Stimulated activated CD8-positive, alpha-beta memory T cell treated with anti-CD3 and anti-CD28 coated beads, Interleukin-7, amount 100 ng/mL, for 4 hours (primary cell): ENCODE data around the gene UPK1A.

Source experiments
- DNase-seq, 2 donors: peaks; one replicate each; pipeline ENCODE4 v3.0.0-alpha.2; 2020; ENCODE audit warnings: low read depth in 2 of 2

Gene UPK1A

GRCh38 chr19:35666251-35666913 lies at the start of gene UPK1A:
UPK1A (plus strand) TSS chr19:35666517; CDS start chr19:35666813, 296 bp downstream.
- no peak for DNase-seq

DNA sequence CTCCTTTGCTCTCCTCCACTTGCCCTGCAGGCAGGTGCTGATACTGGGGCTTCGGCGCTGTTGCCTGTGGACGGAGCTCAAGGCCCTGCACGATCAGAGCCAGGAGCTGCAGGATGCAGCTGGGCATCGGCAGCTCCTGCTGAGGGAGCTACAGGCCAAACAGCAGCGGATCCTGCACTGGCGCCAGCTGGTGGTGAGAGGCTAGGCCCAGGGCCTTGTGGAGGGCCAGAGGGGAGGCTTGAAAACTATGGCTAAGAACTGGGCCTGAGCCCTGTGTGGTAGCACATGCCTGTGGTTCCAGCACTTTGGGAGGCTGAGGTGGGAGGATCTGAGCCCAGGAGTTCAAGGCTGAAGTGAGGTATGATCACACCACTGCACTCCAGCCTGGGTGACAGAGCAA lies 47.5 kb upstream of the UPK1A start:
- DNase-seq = no peak

DNA sequence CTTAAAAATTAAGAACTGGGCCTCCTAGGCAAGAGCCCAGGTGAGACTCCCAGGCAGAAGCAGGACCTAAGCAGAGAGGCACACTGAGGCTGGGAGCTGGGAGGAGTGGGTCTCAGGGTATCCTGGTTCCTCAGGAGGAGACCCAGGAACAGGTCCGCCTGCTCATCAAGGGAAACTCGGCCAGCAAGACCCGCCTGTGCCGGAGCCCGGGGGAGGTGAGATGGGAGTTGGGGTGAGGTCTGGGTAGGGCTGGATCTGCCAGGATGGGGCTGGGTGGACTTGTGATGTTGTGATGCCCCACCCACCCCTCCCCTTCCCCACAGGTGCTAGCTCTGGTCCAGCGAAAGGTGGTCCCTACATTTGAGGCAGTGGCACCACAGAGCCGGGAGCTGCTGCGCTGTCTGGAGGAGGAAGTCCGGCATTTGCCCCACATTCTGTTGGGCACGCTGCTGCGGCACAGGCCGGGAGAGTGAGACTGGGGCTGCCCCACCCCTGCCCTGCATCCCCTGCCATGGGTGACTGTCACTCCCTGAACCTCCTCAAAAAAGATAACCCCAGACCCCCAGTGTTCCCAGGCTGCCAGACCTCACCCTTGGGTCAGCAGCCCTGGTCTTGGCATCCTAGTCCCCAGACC lies 46.9 kb upstream of the UPK1A start:
- DNase-seq = no peak

GRCh38 chr19:35620001-35620400 lies 46.3 kb upstream of the UPK1A start:
- no peak for DNase-seq

GRCh38 chr19:35621708-35622107 lies 44.6 kb upstream of the UPK1A start:
- no peak for DNase-seq

DNA sequence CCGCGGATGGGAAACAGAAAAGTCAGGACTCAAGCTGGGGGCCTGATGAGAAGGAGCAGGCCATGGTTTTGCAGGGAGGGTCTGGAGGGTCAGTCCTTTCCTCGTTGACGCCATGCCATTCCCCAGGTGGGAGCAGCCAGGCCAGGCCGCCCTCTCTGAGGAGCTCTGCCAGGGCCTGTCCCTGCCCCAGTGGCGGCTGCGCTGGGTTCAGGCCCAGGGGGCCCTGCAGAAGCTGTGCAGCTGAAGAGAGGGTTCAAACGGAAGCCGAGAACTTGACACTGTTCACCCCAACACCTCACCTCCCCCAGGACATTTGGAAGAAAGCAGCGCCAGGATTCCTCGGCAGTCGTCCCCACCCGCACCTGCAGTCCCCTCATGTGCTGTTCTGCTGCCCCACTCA lies 43.6 kb upstream of the UPK1A start:
- no peak for DNase-seq

GRCh38 chr19:35623327-35624010 lies 42.8 kb upstream of the UPK1A start:
- no peak for DNase-seq

GRCh38 chr19:35628264-35628564 lies 38.1 kb upstream of the UPK1A start:
- DNase-seq = no peak

DNA sequence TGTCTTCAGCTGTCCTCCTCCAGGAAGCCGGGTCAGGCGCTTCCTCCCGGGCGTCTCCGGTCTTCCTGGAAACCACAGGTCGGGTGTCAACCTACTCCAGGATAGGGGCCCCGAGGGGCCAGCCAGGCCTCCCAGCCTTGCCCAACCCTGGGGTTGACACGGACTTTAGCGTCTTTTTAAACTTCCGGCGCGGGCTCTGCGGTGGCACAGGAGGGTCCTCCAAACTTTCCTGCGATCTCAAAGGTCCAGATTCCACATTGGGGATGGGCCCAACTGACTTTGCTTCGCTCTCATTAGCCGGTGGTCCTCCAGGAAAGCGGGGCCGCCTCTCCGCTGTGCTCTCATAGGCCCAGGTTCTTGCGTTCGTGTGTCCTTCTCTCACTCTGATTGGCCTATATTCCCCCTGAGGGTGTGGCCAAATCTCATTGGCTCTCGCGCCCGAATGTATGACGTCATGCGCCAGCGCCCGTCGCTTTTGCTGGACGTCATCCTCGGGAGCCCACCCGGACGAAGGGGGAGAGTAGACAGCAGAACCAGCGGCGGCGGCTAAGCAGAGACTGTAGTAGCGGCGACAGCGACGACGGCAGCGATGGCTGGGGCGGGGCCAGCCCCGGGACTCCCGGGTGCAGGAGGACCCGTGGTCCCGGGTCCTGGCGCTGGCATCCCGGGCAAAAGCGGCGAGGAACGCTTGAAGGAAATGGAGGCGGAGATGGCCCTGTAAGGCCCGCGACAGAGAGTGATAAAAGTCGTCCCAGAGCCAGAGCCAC lies 37.6 kb upstream of the UPK1A start, which contains the start of gene RBM42:
Gene RBM42, plus strand, starts transcription at position 472 of the 767 bp plus-strand sequence. Its CDS starts 118 bp downstream, at position 590.
- DNase-seq = peak; percentile 92 to 96

DNA sequence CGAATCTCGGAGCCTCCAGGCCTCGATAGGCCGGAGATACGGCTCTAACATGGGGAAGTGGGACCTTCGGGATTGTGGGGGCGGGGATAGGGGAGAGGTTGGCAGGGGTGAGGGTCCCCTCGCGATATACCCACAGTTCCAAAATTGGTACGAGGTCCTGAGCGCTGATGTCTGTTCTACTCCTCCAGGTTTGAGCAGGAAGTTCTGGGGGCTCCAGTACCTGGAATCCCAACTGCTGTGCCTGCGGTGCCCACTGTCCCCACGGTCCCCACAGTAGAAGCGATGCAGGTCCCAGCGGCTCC lies 37.0 kb upstream of the UPK1A start:
- DNase-seq = no peak

- DNase-seq = no peak
Measured at GRCh38 chr19:35633727-35634440, 32.4 kb upstream of the UPK1A start.

- DNase-seq = no peak
Measured at GRCh38 chr19:35636651-35637050, 29.7 kb upstream of the UPK1A start.

DNA sequence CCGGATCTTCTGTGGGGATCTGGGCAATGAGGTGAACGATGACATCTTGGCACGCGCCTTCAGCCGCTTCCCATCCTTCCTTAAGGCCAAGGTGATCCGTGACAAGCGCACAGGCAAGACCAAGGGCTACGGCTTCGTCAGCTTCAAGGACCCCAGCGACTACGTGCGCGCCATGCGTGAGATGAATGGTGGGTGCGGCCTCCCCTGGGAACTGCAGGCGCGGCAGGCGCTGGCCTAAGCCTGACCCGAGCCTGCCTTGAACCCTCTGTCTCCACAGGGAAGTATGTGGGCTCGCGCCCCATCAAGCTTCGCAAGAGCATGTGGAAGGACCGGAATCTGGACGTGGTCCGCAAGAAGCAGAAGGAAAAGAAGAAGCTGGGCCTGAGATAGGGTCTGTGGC lies 29.2 kb upstream of the UPK1A start:
- no peak for DNase-seq

DNA sequence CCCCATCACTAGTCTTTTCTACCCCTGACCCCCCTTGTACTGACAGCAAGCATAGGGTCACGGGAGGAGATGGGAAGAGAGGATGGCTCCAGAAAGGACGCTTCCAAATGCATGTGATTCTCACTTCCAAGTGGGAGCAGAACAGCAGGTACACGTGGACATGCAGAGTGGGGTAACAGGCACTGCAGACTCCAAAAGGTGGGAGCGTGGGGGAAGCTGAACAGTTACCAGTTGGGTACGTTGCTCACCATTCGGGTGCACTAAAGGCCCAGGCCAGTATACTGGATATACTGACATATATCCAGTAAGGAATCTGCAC lies 27.0 kb upstream of the UPK1A start:
- no peak for DNase-seq

- DNase-seq = no peak
Measured at GRCh38 chr19:35639863-35640262, 26.5 kb upstream of the UPK1A start.

- DNase-seq = peak; percentile 29 to 60
Measured at GRCh38 chr19:35641515-35642151, 24.7 kb upstream of the UPK1A start, which contains the start of gene ETV2. ETV2 (plus strand) TSS chr19:35641745; CDS start chr19:35642461, 716 bp downstream.

- no peak for DNase-seq
Measured at GRCh38 chr19:35642312-35642711, 24.0 kb upstream of the UPK1A start.

GRCh38 chr19:35642798-35643254 lies 23.5 kb upstream of the UPK1A start:
- no peak for DNase-seq

DNA sequence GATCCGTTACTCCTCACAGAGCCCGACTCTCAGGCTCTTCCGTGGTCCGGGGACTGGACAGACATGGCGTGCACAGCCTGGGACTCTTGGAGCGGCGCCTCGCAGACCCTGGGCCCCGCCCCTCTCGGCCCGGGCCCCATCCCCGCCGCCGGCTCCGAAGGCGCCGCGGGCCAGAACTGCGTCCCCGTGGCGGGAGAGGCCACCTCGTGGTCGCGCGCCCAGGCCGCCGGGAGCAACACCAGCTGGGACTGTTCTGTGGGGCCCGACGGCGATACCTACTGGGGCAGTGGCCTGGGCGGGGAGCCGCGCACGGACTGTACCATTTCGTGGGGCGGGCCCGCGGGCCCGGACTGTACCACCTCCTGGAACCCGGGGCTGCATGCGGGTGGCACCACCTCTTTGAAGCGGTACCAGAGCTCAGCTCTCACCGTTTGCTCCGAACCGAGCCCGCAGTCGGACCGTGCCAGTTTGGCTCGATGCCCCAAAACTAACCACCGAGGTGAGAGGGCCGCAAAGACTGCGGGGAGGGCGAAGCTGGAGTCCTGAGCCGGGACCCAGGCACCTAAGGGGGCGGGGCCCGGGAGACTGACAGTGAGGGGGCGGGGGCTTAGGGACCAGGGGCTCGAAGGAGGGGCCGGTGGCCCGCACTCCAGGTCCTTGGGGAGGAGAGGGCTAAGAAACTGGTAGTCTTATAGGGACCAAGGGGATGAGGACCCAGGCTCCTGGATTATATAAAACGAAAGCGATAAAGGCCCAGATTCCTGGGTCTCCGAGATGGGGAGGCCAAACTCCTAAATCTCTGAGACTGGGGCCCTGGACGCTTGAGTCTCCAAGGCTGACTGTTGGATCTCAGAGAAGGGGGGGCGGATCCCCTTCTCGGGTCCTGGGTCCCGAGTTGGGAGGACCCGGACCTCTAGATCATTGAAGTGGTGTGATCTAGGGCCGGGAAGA lies 22.8 kb upstream of the UPK1A start:
- peak; percentile 58 to 71 for DNase-seq
